Measurements from ENCODE around the gene SIMC1. TPM values are rescaled to one million over a fixed set of nuclear protein-coding genes. Genes with fewer than 3 reads are reported as not detected.

Gene SIMC1
- total and polyA plus RNA-seq, 2 of the 4 experiments (the other 2 are of a cell fraction): 8.2 to 11.7 TPM

DNA sequence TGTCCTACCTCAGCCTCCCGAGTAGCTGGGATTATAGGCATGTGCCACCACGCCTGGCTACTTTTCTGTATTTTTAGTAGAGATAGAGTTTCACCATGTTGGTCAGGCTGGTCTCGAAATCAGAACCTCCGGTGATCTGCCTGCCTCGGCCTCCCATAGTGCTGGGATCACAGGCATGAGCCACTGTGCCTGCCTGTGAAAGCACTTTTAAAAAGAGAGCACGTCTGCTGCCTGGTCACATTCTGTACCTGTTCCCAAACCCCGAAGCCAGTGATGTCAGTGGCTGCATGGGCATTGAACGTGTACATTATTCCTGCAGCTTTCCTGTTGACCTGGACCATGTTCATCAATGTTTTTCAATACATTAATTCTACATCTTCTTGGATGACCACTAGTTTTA is 35.1 kb upstream of the SIMC1 start:
- Histone ChIP-seq H3K79me1 (ENCODE audit: low read depth in 1 of 2, low read length in 2 of 2) (no peaks in the 10 kb centered on the region), H3K27ac (ENCODE audit: insufficient read depth, low read length) (no peak overlapping the region), H3K23ac (ENCODE audit: low read depth, low read length) (no peak overlapping the region), H3K36me3 (ENCODE audit: control insufficient read depth, insufficient read depth, low read length) (no peaks in the 10 kb centered on the region), H3K18ac (ENCODE audit: low read depth, low read length) (no peak overlapping the region), H4K8ac (ENCODE audit: low read depth in 2 of 2, low read length in 2 of 2) (no peak overlapping the region), H3K56ac (ENCODE audit: extremely low read depth, insufficient read depth, low read length) (no peak overlapping the region), H3K4ac (ENCODE audit: low read depth, low read length) (no peak overlapping the region), H4K5ac (ENCODE audit: low read depth, low read length) (no peak overlapping the region), H3K4me2 (ENCODE audit: low read depth, low read length) (no peak overlapping the region), H2AK5ac (ENCODE audit: low read depth, low read length) (no peak overlapping the region), H3K9me1 (ENCODE audit: insufficient read depth, low read length) (no peaks in the 10 kb centered on the region), H2AFZ (replicated peaks; ENCODE audit: low read length, poor library complexity) (no peak overlapping the region), H3K9me3 (ENCODE audit: control insufficient read depth, insufficient read depth, low read length) (no peaks in the 10 kb centered on the region), H2BK120ac (ENCODE audit: low read depth, low read length) (no peak overlapping the region), H2AK9ac (replicated peaks; ENCODE audit: low read depth, low read length, poor library complexity) (no peak overlapping the region), H3K9ac (ENCODE audit: low read depth, low read length) (no peak overlapping the region), H3K4me3 (ENCODE audit: insufficient read depth, low read depth, low read length) (no peak overlapping the region), H3K4me1 (ENCODE audit: control insufficient read depth, insufficient read depth, low read length) (no peaks in the 10 kb centered on the region), H3K27me3 (ENCODE audit: control insufficient read depth, insufficient read depth, low read length) (peaks cover 8% of the 10 kb centered on the region; the same call in 1 of the 2 replicates), H4K91ac (ENCODE audit: insufficient read depth, low read depth, low read length) (no peak overlapping the region), H2BK5ac (ENCODE audit: low read depth, low read length, poor library complexity, severe bottlenecking) (no peak overlapping the region), H4K20me1 (ENCODE audit: insufficient read depth, low read length) (no peaks in the 10 kb centered on the region), H3K14ac (replicated peaks; ENCODE audit: low read depth, low read length) (no peak overlapping the region), H2BK20ac (ENCODE audit: low read depth, low read length) (no peak overlapping the region), H2BK15ac (ENCODE audit: low read depth, low read length) (no peak overlapping the region)
- CTCF ChIA-PET: no interaction called here
- DNase-seq (no peak), ATAC-seq (ENCODE audit: low read depth) (no peak)
- intact Hi-C loops (cut with micrococcal nuclease): no loop called here
- POLR2A ChIA-PET (ENCODE audit: unreplicated experiment): no interaction called here
- no peak for TF ChIP-seq CHD1 (IDR thresholded peaks at IDR 0.05; ENCODE audit: low read depth, low read length)
- TF ChIP-seq CEBPB (IDR thresholded peaks at IDR 0.05; ENCODE audit: low read depth, low read length): no peak
- no peak for TF ChIP-seq SMC3 (IDR thresholded peaks at IDR 0.05; ENCODE audit: low read depth, low read length)
- TF ChIP-seq MAZ (IDR thresholded peaks at IDR 0.05; ENCODE audit: borderline replicate concordance, low read depth, low read length): no peak
- no peak for TF ChIP-seq POLR2A (IDR thresholded peaks at IDR 0.05; ENCODE audit: low read depth, low read length)
- no peak for TF ChIP-seq NFE2L2 (IDR thresholded peaks at IDR 0.05; ENCODE audit: low read depth, low read length)
- TF ChIP-seq RCOR1 (IDR thresholded peaks at IDR 0.05; ENCODE audit: insufficient replicate concordance, low read length): no peak
- TF ChIP-seq, protein P1, sequence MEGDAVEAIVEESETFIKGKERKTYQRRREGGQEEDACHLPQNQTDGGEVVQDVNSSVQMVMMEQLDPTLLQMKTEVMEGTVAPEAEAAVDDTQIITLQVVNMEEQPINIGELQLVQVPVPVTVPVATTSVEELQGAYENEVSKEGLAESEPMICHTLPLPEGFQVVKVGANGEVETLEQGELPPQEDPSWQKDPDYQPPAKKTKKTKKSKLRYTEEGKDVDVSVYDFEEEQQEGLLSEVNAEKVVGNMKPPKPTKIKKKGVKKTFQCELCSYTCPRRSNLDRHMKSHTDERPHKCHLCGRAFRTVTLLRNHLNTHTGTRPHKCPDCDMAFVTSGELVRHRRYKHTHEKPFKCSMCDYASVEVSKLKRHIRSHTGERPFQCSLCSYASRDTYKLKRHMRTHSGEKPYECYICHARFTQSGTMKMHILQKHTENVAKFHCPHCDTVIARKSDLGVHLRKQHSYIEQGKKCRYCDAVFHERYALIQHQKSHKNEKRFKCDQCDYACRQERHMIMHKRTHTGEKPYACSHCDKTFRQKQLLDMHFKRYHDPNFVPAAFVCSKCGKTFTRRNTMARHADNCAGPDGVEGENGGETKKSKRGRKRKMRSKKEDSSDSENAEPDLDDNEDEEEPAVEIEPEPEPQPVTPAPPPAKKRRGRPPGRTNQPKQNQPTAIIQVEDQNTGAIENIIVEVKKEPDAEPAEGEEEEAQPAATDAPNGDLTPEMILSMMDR (conservative IDR thresholded peaks at IDR 0.05; ENCODE audit: low read depth, low read length): no peak
- TF ChIP-seq, protein P2, sequence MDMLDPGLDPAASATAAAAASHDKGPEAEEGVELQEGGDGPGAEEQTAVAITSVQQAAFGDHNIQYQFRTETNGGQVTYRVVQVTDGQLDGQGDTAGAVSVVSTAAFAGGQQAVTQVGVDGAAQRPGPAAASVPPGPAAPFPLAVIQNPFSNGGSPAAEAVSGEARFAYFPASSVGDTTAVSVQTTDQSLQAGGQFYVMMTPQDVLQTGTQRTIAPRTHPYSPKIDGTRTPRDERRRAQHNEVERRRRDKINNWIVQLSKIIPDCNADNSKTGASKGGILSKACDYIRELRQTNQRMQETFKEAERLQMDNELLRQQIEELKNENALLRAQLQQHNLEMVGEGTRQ (IDR thresholded peaks at IDR 0.05; ENCODE audit: low read depth, low read length): no peak
- no peak for TF ChIP-seq MAFK (IDR thresholded peaks at IDR 0.05; ENCODE audit: low read depth, low read length)
- TF ChIP-seq, protein P3, sequence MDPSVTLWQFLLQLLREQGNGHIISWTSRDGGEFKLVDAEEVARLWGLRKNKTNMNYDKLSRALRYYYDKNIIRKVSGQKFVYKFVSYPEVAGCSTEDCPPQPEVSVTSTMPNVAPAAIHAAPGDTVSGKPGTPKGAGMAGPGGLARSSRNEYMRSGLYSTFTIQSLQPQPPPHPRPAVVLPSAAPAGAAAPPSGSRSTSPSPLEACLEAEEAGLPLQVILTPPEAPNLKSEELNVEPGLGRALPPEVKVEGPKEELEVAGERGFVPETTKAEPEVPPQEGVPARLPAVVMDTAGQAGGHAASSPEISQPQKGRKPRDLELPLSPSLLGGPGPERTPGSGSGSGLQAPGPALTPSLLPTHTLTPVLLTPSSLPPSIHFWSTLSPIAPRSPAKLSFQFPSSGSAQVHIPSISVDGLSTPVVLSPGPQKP (IDR thresholded peaks at IDR 0.05; ENCODE audit: borderline replicate concordance, low read depth, low read length): no peak
- no peak for TF ChIP-seq RAD21 (IDR thresholded peaks at IDR 0.05; ENCODE audit: low read length)
- dilution Hi-C loops (cut with HindIII; ENCODE audit: low sequenced_read_pairs, unreplicated experiment): no loop called here
- BruUV-seq (replicated peaks): no TSS peak
- in situ Hi-C loops (cut with MboI; ENCODE audit: low sequenced_read_pairs): no loop called here
- WGBS, 2 experiments (ENCODE audit: extremely low coverage in 2 of 2, insufficient read length in 1 of 2): 67% methylated on average over 6 of the region's 8 CpGs; no CpG with 5 or more reads in 1 of the 2 experiments

All from IMR-90 (cell line).